Stomach (tissue), 9 donors: Measurements from ENCODE around the gene CDK19. TPM values are rescaled to one million over a fixed set of nuclear protein-coding genes. Genes with fewer than 3 reads are reported as not detected.
A peak's percentile ranks its signal among the peaks of the same experiment; 100 is the strongest.
"Not testable (repeated sequence)": the region's sequence is repeated elsewhere in the genome, so short reads cannot be mapped to it uniquely, and the experiment has no call there.

Source experiments
- DNase-seq, 2 donors: peaks; one replicate each; pipeline versions ENCODE4 v3.0.0 to v3.0.0-alpha.2; 2013 to 2019
- H3K27ac ChIP-seq, 5 donors: fragments of 200-600 bp in 4 of 5; sonication (generic) in 4 of 5; one replicate each; pipeline ENCODE4 v1.5.1; 2013 to 2019; ENCODE audit warnings: mild to moderate bottlenecking in 1 of 5, moderate library complexity in 1 of 5
- H3K27me3 ChIP-seq, 3 donors: fragments of 200-600 bp; sonication (generic); one replicate each; pipeline ENCODE4 v1.5.1; 2017 to 2019; ENCODE audit warnings: mixed run types in 1 of 3
- H3K36me3 ChIP-seq, 4 donors: fragments of 200-600 bp; sonication (generic); 1 replicate in 3 of 4; 2 replicates in 1 of 4; pipeline ENCODE4 v1.5.1; 2016 to 2019
- H3K4me1 ChIP-seq, 4 donors: fragments of 200-600 bp; sonication (generic); one replicate each; pipeline ENCODE4 v1.5.1; 2016 to 2019
- H3K4me3 ChIP-seq, 4 donors: fragments of 200-600 bp; sonication (generic) in 3 of 4; one replicate each; pipeline ENCODE4 v1.5.1; 2016 to 2019; ENCODE audit warnings: mild to moderate bottlenecking in 1 of 4
- H3K9me3 ChIP-seq, 4 donors: fragments of 200-600 bp; sonication (generic); one replicate each; pipeline ENCODE4 v1.5.1; 2016 to 2019
- CTCF ChIP-seq, 7 experiments: fragments of 450-650 bp in 4 of 7; fragments of 200-600 bp in 3 of 7; sonication (generic) in 3 of 7; IDR thresholded peaks; one replicate each; pipeline ENCODE4 v1.5.1; 2016 to 2019; ENCODE audit warnings: antibody characterized with exemption in 7 of 7, control low read depth in 2 of 7, mild to moderate bottlenecking in 1 of 7
- EP300 ChIP-seq: sonication (generic); formaldehyde crosslinking; IDR thresholded peaks from one replicate; pipeline ENCODE4 v1.6.1; 2017; ENCODE audit warnings: antibody characterized with exemption
- POLR2A ChIP-seq, 4 donors: fragments of 450-650 bp; IDR thresholded peaks; one replicate each; pipeline ENCODE4 v1.6.1; 2016; ENCODE audit warnings: antibody characterized with exemption in 4 of 4, control low read depth in 2 of 4, mild to moderate bottlenecking in 1 of 4, moderate library complexity in 1 of 4
- POLR2AphosphoS5 ChIP-seq, 3 donors: sonication (generic); formaldehyde crosslinking; IDR thresholded peaks; one replicate each; pipeline ENCODE4 v1.6.1; 2016; ENCODE audit warnings: antibody characterized with exemption in 3 of 3
- WGBS, 5 donors: extraction: QIAGEN DNeasy Blood & Tissue Kit in 3 of 5; methylation state at CpG; one replicate each; pipeline versions ENCODE4 v1.1.5 to v1.1.7; 2013 to 2018; 5-methylcytosine and 5-hydroxymethylcytosine counted together
- intact Hi-C: fragments of 100-400 bp; cut with DNase I; formaldehyde crosslinking; loops from one replicate; pipeline ENCODE4 v1.15.1; 2023; ENCODE audit warnings: low total_unique reads
- polyA plus RNA-seq, 3 donors: library from polyadenylated mRNA; stranded (reverse); fragments of 200-250 nt; gene quantifications; one replicate each; pipeline ENCODE4 v1.2.3, GENCODE V29; 2013
- total RNA-seq, 5 donors: library from RNA; depleted of rRNA; stranded (reverse); fragments of >200 nt; gene quantifications; one replicate each; pipeline versions ENCODE4 v1.1.0 to v1.2.3, GENCODE V29; 2014 to 2016
- donor health status: healthy with polysubstance abuse.
- donor health status: Bipolar disorder and iron deficiency.
- donor health status: healthy.

CDK19 gene
- total and polyA plus RNA-seq, 8 donors, result 5.4 to 23.5 (median 7.5) TPM

GRCh38 chr6:110756817-110757216 lies 58.5 kb downstream of the CDK19 start:
- no peak for DNase-seq
- H3K4me1 ChIP-seq, result peaks cover 0 to 32% (median 18%) of the 10 kb centered on the region in 4 donors
- no peak overlapping the region for H3K4me3 ChIP-seq
- no peak overlapping the region for H3K27ac ChIP-seq
- no peaks in the 10 kb centered on the region for H3K36me3 ChIP-seq
- intact Hi-C loops, result no loop called here
- TF ChIP-seq POLR2AphosphoS5 (IDR thresholded peaks at IDR 0.05) (no peak), EP300 (no peak), CTCF (IDR thresholded peaks at IDR 0.05) (no peak), POLR2A (IDR thresholded peaks at IDR 0.05) (no peak)
- WGBS, 5 donors, result 64 to 76% (median 71%) methylated on average over 2 of the region's 2 CpGs
- no peaks in the 10 kb centered on the region for H3K27me3 ChIP-seq
- no peaks in the 10 kb centered on the region for H3K9me3 ChIP-seq

- Histone ChIP-seq H3K9me3 (no peaks in the 10 kb centered on the region), H3K4me1 (peaks cover 0 to 39% (median 18%) of the 10 kb centered on the region in 4 donors), H3K36me3 (no peaks in the 10 kb centered on the region), H3K27me3 (no peaks in the 10 kb centered on the region), H3K27ac (no peak overlapping the region), H3K4me3 (no peak overlapping the region)
- peak in 1 of 2 donors; percentile 18 for DNase-seq
- WGBS, 5 donors, result 32 to 52% (median 43%) methylated on average over 3 of the region's 3 CpGs
- intact Hi-C loops, result no loop called here
- TF ChIP-seq EP300, result no peak
- TF ChIP-seq POLR2A (IDR thresholded peaks at IDR 0.05), result no peak
- TF ChIP-seq CTCF (IDR thresholded peaks at IDR 0.05), result no peak
- no peak for TF ChIP-seq POLR2AphosphoS5 (IDR thresholded peaks at IDR 0.05)
Observed at GRCh38 chr6:110755411-110755834, 59.8 kb downstream of the CDK19 start.

GRCh38 chr6:110753936-110754668 lies 61.2 kb downstream of the CDK19 start:
- H3K4me3 ChIP-seq, intact Hi-C loops, H3K27me3 ChIP-seq, H3K36me3 ChIP-seq, H3K9me3 ChIP-seq: not testable (repeated sequence)
- peak overlapping the region in 4 of 5 donors; percentile 30 to 58 (median 36) for H3K27ac ChIP-seq
- DNase-seq, result peak in 1 of 2 donors; percentile 16
- H3K4me1 ChIP-seq, result peaks cover 0 to 39% (median 18%) of the 10 kb centered on the region in 4 donors
- WGBS, 5 donors, result 40 to 72% (median 53%) methylated on average over 9 of the region's 9 CpGs

GRCh38 chr6:110748453-110748852 lies 66.8 kb downstream of the CDK19 start:
- Histone ChIP-seq H3K4me1 (peaks cover 4 to 25% (median 11%) of the 10 kb centered on the region in 4 donors), H3K4me3 (no peak overlapping the region), H3K36me3 (peaks cover 0 to 6% (median 3%) of the 10 kb centered on the region in 4 donors), H3K27ac (no peak overlapping the region), H3K27me3 (no peaks in the 10 kb centered on the region), H3K9me3 (peaks cover 0 to under 1% (median under 1%) of the 10 kb centered on the region in 4 donors)
- no peak for TF ChIP-seq POLR2A (IDR thresholded peaks at IDR 0.05)
- no peak for TF ChIP-seq CTCF (IDR thresholded peaks at IDR 0.05)
- no peak for TF ChIP-seq EP300
- no peak for TF ChIP-seq POLR2AphosphoS5 (IDR thresholded peaks at IDR 0.05)
- 27 to 42% (median 33%) methylated on average over 3 of the region's 3 CpGs for WGBS, 5 donors
- DNase-seq, result peak in 1 of 2 donors; percentile 7
- intact Hi-C loops, result no loop called here

- H3K4me1 ChIP-seq, result peaks cover 4 to 21% (median 11%) of the 10 kb centered on the region in 4 donors
Observed at GRCh38 chr6:110746680-110747079, 68.6 kb downstream of the CDK19 start.

More at GRCh38 chr6:110746680-110747079, 68.6 kb downstream of the CDK19 start:
- peak in 1 of 2 donors; percentile 49 for DNase-seq
- TF ChIP-seq CTCF (IDR thresholded peaks at IDR 0.05) (no peak), POLR2AphosphoS5 (IDR thresholded peaks at IDR 0.05) (peak in 1 of 3 donors; percentile 12)
- 12 to 67% (median 47%) methylated on average over 1 of the region's 1 CpG for WGBS, 5 donors
- H3K36me3 ChIP-seq, result peaks cover 4 to 23% (median 18%) of the 10 kb centered on the region in 4 donors
- intact Hi-C loops, result no loop called here
- peak overlapping the region in 1 of 5 donors; percentile 34 for H3K27ac ChIP-seq
- H3K4me3 ChIP-seq, result no peak overlapping the region
- H3K9me3 ChIP-seq, result peaks cover 6 to 18% (median 15%) of the 10 kb centered on the region in 4 donors
- no peaks in the 10 kb centered on the region for H3K27me3 ChIP-seq
